ELF-1 (cell line): Measurements from ENCODE around the gene MRPL43.

Source experiments
- DNase-seq: peaks from one replicate; pipeline ENCODE4 v3.0.0-alpha.2; 2016; ENCODE audit warnings: low read depth, low spot score

Gene MRPL43

DNA sequence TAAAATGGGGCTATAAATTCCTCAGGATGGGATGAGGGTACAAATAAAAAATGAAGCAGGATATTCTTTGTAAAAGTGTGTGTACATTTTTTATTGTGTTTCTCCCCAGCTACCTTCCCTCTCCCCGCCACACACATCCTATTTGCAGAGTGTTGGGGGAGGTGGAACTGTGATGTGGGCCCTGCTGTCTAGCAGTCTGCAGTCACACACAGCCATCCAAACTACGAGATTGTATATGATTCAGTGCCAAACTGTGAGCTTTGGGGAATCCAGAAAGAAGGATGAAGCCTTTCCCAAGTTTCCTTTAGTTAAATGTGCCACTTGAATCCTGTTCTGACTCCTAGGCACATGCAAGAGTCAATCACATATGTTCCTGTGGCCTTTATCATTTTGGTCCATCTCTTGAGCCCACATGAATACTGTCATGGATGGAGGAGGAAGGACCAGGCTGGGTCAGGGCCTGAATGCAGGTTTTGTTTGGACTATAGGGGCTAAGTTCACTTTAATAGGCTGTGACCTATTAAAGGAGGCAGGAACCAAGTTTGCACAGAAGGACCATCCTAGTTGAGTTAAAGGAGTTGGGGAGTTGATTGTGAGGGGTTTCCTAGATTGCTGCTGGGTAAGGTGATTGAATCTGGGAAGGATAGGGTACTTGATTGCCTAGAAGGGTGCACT is 19.1 kb downstream of the MRPL43 start:
- DNase-seq = no peak

DNA sequence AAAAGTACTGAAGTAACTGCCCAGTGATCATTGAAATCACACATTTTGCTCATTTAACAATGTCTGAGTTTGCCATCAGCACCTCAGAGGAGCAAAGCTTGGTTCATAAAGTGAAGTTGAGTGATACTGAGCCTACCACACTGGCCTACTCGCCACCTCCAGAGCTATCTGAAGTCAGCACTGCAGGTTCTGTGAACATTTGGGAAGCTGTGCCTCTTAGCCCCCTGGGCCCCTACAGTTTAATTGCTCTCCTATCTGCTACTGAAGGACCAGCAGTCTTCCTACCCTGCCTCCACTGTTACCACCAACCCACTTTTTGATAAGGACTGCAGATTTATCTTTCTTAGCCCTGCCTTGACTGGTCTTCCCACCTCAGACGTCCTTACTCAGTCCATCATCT is 20.0 kb downstream of the MRPL43 start:
- no peak for DNase-seq

DNA sequence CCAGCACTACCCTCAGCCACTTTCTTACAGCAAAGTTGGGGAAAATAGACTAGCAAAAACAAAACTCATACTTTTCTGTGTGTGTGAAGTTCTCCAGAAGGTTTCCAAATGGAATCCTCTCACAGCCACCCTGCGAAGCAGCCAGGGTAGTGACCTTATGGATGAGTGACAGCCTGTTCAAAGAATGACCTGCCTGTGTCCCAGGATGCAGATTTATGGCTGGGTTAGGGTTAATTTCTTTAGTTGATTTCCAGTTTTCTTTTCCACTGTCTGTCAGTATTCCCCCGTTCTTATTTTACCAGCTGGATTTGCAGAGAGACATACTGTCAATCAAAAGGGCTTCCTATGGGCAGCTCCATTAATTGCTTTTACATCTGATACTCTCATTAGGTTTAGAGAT is 20.4 kb downstream of the MRPL43 start:
- no peak for DNase-seq

DNA sequence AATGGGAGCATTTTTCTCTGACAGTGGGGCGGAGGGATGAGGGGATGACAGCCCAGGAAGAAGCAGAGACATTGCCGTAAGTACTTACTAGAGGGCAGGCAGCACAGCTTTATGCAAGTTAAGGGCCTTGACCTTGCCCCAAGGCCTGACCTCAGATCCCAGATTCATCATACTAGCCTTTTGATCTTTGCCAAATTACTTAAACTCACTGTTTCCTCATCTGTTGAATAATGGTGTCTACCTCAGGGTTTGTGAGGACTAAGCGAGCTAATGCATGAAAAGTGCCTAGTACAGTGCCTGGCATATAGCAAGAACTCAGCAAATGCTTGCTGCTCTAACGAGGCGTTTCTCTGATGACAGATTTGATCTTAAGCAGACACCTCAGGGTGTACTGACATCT is 21.5 kb downstream of the MRPL43 start:
- no peak for DNase-seq

DNA sequence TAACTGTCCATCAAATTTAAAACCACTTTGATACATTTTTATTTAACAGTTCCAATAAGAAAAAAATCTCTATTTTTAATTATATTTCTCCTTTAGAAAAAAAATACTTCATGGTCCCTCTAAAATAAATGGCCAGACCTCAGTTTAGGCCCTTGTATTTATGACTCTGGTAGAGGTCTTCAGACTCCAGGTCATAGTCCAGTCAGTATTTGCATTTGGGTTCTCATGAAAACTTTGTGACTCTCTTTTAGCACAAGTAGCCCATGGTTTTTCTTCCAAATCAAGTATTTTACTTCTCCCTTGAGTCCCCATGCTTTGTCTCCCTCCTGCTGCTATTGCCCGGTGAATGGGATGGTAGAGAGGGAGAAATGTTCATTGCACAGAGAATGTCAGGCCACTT is 23.5 kb downstream of the MRPL43 start:
- no peak for DNase-seq

DNA sequence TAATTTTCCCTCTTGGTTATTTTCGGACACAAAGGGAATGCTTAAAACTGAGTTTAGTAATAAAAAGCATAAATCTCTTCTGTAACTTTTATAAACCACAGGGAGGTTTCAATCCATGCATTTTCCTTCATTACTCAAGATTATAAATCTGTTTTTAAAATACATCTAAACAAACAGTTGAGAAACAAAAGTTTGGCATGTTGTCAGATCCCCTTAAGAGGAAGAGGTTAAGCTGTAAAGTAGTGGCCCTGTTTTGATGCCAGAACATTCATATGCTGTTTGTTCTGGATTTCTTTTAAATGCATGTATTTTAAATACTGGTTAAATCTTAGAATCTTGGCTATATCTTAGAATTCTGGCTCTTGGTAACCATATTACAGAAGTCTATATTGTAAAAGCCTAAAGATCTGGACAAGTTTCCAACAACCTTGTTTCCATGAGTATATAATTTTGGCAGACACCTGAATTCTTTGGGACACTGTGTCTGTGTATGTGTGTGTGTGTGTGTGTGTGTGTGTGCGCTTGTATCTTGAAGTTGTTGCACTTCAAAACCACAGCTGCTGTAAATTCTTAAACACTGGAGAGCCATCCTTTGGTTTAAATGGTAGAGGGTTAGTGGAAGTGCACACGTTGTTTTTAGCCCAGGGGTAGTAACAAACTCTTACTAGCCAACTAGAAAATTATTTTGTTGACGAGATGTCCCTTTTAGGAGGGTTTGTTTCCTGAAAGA is 24.8 kb downstream of the MRPL43 start:
- DNase-seq = no peak

DNA sequence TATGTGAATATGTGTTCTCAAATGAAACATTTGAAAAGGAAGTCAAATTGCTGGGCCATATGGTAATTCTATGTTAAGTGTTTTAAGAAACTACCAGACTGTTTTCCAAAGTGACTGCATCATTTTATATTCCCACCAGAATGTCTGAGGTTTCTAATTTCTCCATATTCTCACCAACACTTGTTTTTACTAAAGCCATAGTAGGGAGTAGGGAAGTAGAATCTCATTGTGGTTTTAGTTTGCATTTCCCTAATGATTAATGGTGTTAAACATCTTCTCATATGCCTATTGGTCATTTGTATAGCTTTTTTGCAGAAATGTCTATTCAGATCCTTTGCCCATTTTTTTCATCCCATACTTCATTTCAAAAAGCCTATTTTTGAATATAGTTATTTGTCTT is 27.0 kb downstream of the MRPL43 start:
- DNase-seq = no peak

DNA sequence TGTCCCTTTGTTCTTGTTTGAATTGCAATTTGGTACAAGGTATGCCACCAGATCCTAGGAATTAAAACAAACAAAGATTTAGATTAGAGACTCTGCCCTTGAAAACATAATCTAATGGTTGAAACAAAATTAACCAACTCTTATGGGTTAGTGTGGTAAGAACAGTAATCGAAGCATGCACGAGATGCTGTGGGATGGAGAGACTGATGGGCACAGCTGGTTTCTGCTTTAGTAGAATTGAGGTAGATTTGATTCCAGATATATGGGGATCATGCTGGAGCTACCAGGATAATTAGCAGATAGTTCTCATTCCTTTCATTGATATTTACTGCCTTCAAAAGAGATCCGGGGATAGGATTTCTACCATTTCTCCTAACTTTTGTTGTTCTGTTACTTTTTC is 38.4 kb downstream of the MRPL43 start:
- no peak for DNase-seq

DNA sequence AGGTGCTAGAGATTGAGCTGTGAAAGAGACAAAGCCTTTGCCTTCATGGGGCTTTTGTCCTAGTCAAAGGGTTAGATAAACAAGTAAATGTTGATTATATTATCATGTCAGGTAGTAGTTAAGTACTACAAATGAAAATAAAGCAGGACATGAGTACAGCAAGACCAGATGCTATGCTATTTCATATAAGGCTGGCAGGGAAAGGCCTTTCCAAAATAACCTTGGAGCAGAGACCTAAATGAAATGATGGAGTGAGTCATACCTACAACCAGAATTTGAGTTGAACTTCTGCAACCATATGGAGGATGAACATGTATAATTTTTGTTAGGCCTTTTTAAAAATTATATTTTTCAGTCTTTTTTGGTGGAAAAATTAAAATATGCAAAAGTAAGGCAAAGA is 41.5 kb downstream of the MRPL43 start:
- no peak for DNase-seq

DNA sequence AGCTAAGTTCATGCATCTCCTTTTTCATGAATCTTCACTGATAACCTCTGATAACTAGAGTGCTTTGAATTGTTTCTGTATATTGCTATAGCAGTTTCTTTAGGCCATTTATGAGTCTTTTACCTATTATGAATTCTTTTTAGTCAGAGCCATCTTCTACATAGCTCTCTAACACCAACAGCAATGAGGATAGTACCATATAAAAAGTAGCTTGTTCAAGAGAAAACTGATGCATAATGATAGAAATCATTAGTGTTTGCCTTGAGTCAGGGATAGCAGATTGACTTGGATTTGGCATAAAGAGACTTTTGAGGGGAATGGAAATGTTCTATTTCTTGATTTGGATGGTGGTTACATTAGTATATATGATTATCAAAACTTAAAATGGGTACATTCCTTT is 43.8 kb downstream of the MRPL43 start:
- no peak for DNase-seq

DNA sequence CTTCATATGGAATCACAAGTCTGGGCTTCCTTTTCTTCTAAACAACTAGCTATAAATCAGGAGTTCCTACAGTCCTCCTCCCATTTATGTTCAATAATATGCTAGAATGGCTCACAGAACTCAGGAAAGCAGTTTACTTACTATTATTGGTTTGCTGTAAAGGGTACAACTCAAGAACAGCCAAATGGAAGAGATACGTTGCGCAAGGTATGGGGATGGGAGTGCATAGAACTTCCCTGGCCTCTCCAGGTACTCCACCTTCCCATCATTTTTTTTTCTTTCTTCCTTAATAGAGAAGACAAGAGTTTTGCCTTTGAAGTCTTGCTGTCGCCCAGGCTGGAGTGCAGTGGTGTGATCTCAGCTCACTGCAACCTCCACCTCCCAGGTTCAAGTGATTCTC is 45.1 kb downstream of the MRPL43 start:
- DNase-seq = no peak

DNA sequence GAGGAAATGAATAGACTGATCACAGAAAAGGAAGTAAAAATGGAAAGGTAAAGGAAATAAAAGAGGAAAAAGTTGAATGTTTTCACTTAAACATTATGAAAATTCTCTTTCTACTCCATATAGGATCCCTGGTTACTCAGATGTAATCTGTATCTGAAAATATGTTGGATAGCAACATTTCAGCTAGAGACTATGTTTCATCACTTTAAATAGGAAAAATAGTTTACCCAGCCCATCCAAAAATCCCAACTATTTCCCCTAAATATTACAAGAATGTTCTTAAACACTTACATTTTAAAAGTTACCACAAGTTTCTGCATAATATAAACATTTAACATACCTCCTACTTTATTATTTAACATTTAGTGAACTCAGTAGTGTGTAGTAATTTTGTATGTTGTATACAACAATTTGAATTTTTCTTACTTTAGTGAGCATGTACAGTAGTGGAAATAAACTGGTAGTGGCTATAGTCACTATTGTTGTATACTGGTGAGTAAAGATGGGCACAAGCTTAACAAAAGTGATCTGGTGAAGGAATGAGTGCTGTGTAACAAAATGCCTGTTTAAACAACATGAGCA is 47.4 kb downstream of the MRPL43 start:
- no peak for DNase-seq
